ENCODE measurements around the gene NDE1.

DNA sequence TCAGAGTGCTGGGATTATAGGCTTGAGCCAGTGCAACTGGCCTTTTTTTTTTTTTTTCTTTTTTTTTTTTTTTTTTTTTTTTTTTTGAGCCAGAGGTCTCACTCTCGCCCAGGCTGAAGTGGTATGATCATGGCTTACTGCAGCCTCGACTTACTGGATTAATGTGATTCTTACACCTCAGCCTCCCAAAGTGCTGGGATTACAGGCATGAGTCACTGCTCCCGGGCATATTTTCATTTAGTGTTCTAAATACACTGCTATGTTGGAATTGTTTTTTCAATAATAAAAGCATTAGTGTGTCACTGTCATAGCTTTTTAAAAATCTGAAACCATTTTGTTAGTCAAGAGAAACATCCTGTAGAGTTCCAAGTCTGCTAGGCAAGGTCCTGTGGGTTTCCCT, 40.3 kb downstream of the NDE1 start:
- TF ChIP-seq, protein P1, sequence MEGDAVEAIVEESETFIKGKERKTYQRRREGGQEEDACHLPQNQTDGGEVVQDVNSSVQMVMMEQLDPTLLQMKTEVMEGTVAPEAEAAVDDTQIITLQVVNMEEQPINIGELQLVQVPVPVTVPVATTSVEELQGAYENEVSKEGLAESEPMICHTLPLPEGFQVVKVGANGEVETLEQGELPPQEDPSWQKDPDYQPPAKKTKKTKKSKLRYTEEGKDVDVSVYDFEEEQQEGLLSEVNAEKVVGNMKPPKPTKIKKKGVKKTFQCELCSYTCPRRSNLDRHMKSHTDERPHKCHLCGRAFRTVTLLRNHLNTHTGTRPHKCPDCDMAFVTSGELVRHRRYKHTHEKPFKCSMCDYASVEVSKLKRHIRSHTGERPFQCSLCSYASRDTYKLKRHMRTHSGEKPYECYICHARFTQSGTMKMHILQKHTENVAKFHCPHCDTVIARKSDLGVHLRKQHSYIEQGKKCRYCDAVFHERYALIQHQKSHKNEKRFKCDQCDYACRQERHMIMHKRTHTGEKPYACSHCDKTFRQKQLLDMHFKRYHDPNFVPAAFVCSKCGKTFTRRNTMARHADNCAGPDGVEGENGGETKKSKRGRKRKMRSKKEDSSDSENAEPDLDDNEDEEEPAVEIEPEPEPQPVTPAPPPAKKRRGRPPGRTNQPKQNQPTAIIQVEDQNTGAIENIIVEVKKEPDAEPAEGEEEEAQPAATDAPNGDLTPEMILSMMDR (IDR thresholded peaks at IDR 0.05; ENCODE audit: insufficient read depth, low read length, poor library complexity, severe bottlenecking) = no peak
- no peak for TF ChIP-seq EZH2phosphoT487 (conservative IDR thresholded peaks at IDR 0.05; ENCODE audit: low read length)
